ENCODE data around the gene ZBTB9. TPM values are rescaled to one million over a fixed set of nuclear protein-coding genes. Genes with fewer than 3 reads are reported as not detected.

The ZBTB9 gene
- polyA plus RNA-seq, 1 experiment, result 5.8 TPM

DNA sequence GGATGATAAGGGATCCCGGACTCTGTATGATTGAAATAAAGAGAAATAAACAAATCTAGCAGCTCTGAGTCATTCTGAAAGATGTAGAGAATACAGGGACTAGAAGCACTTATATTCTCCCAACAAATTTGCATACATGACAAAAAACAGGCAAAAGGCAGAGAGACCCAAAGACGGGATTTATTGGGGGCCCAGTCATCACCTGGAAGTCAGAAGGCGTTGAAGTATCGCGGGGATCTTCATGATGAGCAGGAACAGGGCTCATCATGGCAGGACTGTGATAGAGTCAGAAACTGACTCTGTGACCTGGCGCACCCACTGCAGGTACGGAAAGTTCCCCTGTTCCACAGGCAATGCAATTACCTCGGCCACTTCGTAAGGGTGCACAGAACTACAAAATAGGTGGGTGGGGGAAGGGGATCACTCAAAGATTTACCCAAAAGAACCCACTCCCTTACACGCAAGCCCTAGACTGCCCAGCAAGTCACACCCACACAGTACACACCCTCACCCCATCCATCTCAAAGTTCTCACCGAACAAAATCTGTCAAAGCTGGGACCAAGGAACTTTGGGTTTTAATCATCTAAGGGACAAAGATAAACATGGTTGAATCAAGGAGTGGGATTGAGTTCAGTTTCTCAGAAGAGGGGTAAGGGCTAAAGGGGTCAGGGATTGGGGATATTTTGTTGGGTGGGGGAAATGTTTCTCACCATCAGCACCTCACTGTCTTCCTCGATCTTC is 37.8 kb upstream of the ZBTB9 start:
- no peaks in the 10 kb centered on the region for H3K9me3 ChIP-seq (ENCODE audit: control insufficient read depth, insufficient read depth, low read length)
- ChIA-PET POLR2A (interaction anchor here (0.6 to 1.7 kb wide), 3 partner anchors 14 to 91 kb away, joined by 3 to 6 read pairs (median 5); partner anchors contain the start of gene ZBTB9), CTCF (interaction anchor here (1.1 to 1.9 kb wide), 2 partner anchors 10 kb away, joined by 3 to 6 read pairs; no protein-coding TSS in a partner anchor)
- no peaks in the 10 kb centered on the region for H3K27me3 ChIP-seq (ENCODE audit: control insufficient read depth, insufficient read depth, low read length)
- peak overlapping the region; percentile 97 for H3K27ac ChIP-seq (ENCODE audit: low read depth, low read length)
- TF ChIP-seq CTCF (IDR thresholded peaks at IDR 0.05; ENCODE audit: low read depth, low read length), result no peak
- no peak for DNase-seq (ENCODE audit: low read depth, low spot score)
- H3K4me3 ChIP-seq (ENCODE audit: low read depth, low read length), result peak overlapping the region; percentile 93

DNA sequence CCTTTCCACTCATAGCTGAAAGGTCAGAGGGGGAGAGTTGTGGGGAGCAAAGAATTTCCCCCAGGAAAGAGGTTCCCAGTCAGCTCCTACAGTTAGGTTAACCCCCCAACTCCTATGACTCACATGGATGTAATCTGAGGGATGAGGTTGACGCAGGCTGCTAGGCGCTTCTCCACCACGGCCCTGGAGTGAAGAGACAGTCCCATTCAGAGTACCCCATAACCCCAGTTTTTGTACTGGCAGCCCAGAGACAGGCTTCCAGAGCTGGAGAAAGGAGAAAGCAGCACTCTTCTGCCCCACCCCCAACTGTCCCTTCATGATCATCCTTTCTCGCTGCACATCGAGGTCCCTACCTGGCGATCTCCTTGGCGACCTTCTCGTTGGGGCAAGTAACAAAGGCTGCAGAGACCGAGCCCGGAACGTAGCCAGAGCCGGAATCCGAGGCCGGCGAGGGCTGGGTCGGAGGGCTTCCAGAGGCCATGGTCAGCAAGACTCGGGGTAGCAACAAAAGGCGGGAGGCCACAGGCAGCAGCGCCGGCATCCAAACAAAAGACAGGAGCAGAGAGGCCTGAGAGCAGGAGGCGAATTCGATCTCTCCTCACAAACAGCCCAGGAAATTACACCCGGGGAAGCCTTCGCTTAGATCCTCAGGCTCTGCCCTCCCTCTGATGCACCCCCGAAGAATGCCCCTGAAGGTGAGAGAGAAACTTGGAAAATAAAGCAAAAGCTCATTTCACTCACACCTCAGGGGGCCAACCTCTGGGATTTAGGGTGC is 37.1 kb upstream of the ZBTB9 start:
- POLR2A ChIA-PET, result interaction anchor here (1.3 to 1.7 kb wide), 2 partner anchors 14 to 37 kb away, joined by 5 to 6 read pairs; partner anchors contain the start of gene ZBTB9
- CTCF ChIA-PET, result interaction anchor here (0.6 to 2.5 kb wide), 5 partner anchors 9 to 109 kb away, joined by 3 to 15 read pairs (median 3); no protein-coding TSS in a partner anchor
- Histone ChIP-seq H3K9me3 (ENCODE audit: control insufficient read depth, insufficient read depth, low read length) (no peaks in the 10 kb centered on the region), H3K4me3 (ENCODE audit: low read depth, low read length) (peak overlapping the region; percentile 93), H3K27ac (ENCODE audit: low read depth, low read length) (peak overlapping the region; percentile 97), H3K27me3 (ENCODE audit: control insufficient read depth, insufficient read depth, low read length) (no peaks in the 10 kb centered on the region)
- DNase-seq (ENCODE audit: low read depth, low spot score), result peak; percentile 66
- no peak for TF ChIP-seq CTCF (IDR thresholded peaks at IDR 0.05; ENCODE audit: low read depth, low read length)

DNA sequence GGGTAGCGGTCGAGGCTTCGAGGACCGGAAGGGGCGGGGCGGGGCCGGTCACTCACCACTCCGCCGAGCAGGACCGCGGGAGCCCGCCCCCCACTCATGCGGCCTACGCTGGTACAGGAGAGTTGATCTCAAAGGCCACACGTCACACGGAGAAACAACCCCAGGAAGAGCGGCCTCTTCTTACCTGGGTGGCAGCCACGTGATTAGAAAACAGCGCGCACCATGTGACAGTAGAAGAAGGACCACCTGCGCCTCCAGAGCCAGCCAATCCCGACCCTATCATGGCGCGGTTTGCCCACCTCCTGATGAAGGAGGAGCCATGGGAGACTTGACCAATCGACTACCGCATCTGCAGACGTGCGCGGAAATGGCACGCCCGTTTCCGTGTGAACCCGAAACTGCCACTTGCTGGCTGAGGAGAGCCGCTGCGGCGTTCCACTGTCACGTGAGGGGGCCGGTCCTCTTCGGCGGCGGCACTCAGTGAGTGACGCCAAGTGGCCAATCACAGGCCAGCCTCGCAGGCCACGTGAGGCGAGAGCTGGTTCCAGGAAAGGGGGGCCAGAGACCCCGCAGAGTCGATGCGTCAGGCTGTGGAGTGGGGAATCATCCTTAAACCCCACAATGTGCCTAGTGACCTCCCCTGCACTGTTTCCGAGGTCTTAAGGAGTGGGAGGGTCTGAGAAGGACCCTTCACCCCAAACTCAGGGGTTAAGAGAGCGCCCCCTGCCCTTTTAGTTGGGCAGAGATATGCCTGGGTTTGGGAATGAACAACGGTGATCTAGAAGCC is 36.3 kb upstream of the ZBTB9 start, which contains the start of gene CUTA:
TSS of gene CUTA (minus strand) at position 205 of the 787 bp plus-strand sequence. CDS start at position 98, 107 bp downstream.
- peak within 1 kb of the TSS; percentile 93 for H3K4me3 ChIP-seq (ENCODE audit: low read depth, low read length)
- peak within 1 kb of the TSS; percentile 97 for H3K27ac ChIP-seq (ENCODE audit: low read depth, low read length)
- peak; percentile 99 for DNase-seq (ENCODE audit: low read depth, low spot score)
- POLR2A ChIA-PET, result interaction anchor here (0.5 to 1.0 kb wide), 4 partner anchors 36 to 446 kb away, joined by 3 to 6 read pairs (median 4); partner anchors contain the start of genes ZBTB22 and ZBTB9
- no peaks in the 10 kb centered on the region for H3K27me3 ChIP-seq (ENCODE audit: control insufficient read depth, insufficient read depth, low read length)
- H3K9me3 ChIP-seq (ENCODE audit: control insufficient read depth, insufficient read depth, low read length), result no peaks in the 10 kb centered on the region
- CTCF ChIA-PET, result interaction anchor here (0.6 to 2.5 kb wide), 7 partner anchors 8 to 170 kb away, joined by 3 to 15 read pairs (median 3); no protein-coding TSS in a partner anchor
- no peak for TF ChIP-seq CTCF (IDR thresholded peaks at IDR 0.05; ENCODE audit: low read depth, low read length)

DNA sequence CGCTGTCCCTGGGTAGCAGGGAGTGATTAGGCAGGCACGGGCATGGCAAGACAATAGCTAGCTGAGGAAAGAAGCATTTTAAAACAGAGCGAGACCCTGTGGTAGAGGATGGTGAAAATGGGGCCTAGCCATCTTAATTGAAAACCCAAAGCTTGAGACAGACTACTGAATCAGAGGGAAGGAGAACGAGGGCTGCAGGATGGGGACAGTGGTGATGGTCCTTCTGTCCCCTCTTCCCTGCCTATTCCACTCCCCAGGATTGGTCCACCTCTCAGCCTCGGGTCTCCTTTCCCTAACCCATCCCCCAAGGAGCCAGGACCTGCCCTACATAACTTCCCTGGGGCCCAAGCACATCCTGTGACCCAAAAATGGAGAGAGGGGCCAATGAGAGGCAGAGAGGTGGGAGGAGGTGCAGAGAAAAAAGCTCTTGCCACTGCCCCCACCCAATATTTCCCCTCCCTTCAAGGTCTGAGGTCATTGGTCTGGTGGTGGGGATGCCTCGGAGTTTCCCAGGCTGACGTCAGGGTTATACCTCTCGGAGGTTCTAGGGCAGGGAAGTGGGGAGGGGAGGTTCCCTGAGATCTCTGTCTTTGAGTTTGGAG is 35.6 kb upstream of the ZBTB9 start:
- no peaks in the 10 kb centered on the region for H3K9me3 ChIP-seq (ENCODE audit: control insufficient read depth, insufficient read depth, low read length)
- CTCF ChIA-PET, result interaction anchor here (0.8 to 2.5 kb wide), 4 partner anchors 10 to 171 kb away, joined by 3 to 15 read pairs (median 4); no protein-coding TSS in a partner anchor
- peak overlapping the region; percentile 95 for H3K27ac ChIP-seq (ENCODE audit: low read depth, low read length)
- H3K27me3 ChIP-seq (ENCODE audit: control insufficient read depth, insufficient read depth, low read length), result no peaks in the 10 kb centered on the region
- H3K4me3 ChIP-seq (ENCODE audit: low read depth, low read length), result peak overlapping the region; percentile 51
- POLR2A ChIA-PET, result interaction anchor here (0.5 to 1.0 kb wide), 3 partner anchors 36 to 447 kb away, joined by 3 to 6 read pairs (median 4); partner anchors contain the start of gene ZBTB9
- DNase-seq (ENCODE audit: low read depth, low spot score), result no peak
- TF ChIP-seq CTCF (IDR thresholded peaks at IDR 0.05; ENCODE audit: low read depth, low read length), result no peak

Data from AG04450 (cell line).